ENCODE measurements around the gene TEX14. TPM values are rescaled to one million over a fixed set of nuclear protein-coding genes. Genes with fewer than 3 reads are reported as not detected.
"Not testable (repeated sequence)": the region's sequence is repeated elsewhere in the genome, so short reads cannot be mapped to it uniquely, and the experiment has no call there.

The TEX14 gene
- total RNA-seq, 1 experiment from 2014 or later, result not detected

GRCh38 chr17:58688521-58688920, 3.3 kb downstream of the TEX14 start:
- DNase-seq (ENCODE audit: low read depth), result no peak

GRCh38 chr17:58686980-58687379, 4.9 kb downstream of the TEX14 start:
- no peak for DNase-seq (ENCODE audit: low read depth)

GRCh38 chr17:58684462-58684861, 7.4 kb downstream of the TEX14 start:
- not testable (repeated sequence) for DNase-seq (ENCODE audit: low read depth)

- peak; percentile 11 for DNase-seq (ENCODE audit: low read depth)
Observed at GRCh38 chr17:58684003-58684402, 7.8 kb downstream of the TEX14 start.

- no peak for DNase-seq (ENCODE audit: low read depth)
Observed at GRCh38 chr17:58680038-58680369, 11.8 kb downstream of the TEX14 start.

- peak; percentile 84 for DNase-seq (ENCODE audit: low read depth)
Observed at GRCh38 chr17:58679263-58680037, 12.4 kb downstream of the TEX14 start.

GRCh38 chr17:58678287-58678686, 13.6 kb downstream of the TEX14 start:
- DNase-seq (ENCODE audit: low read depth), result not testable (repeated sequence)

- DNase-seq (ENCODE audit: low read depth), result no peak
Observed at GRCh38 chr17:58677194-58677880, 14.5 kb downstream of the TEX14 start.

GRCh38 chr17:58671969-58672368, 19.9 kb downstream of the TEX14 start:
- no peak for DNase-seq (ENCODE audit: low read depth)

GRCh38 chr17:58669853-58670252, 22.0 kb downstream of the TEX14 start:
- no peak for DNase-seq (ENCODE audit: low read depth)

GRCh38 chr17:58668598-58668935, 23.3 kb downstream of the TEX14 start:
- DNase-seq (ENCODE audit: low read depth), result no peak

GRCh38 chr17:58667934-58668597, 23.8 kb downstream of the TEX14 start:
- DNase-seq (ENCODE audit: low read depth), result peak; percentile 26

GRCh38 chr17:58666858-58667267, 25.0 kb downstream of the TEX14 start:
- DNase-seq (ENCODE audit: low read depth), result no peak

- DNase-seq (ENCODE audit: low read depth), result no peak
Observed at GRCh38 chr17:58665946-58666857, 25.6 kb downstream of the TEX14 start.

- DNase-seq (ENCODE audit: low read depth), result no peak
Observed at GRCh38 chr17:58664302-58664701, 27.5 kb downstream of the TEX14 start.

GRCh38 chr17:58661499-58661898, 30.3 kb downstream of the TEX14 start:
- DNase-seq (ENCODE audit: low read depth), result no peak

GRCh38 chr17:58660621-58661020, 31.2 kb downstream of the TEX14 start:
- no peak for DNase-seq (ENCODE audit: low read depth)

- DNase-seq (ENCODE audit: low read depth), result not testable (repeated sequence)
Observed at GRCh38 chr17:58659714-58660084, 32.1 kb downstream of the TEX14 start.

- peak; percentile 93 for DNase-seq (ENCODE audit: low read depth)
Observed at GRCh38 chr17:58658804-58659713, 32.8 kb downstream of the TEX14 start.

GRCh38 chr17:58657962-58658803, 33.7 kb downstream of the TEX14 start:
- not testable (repeated sequence) for DNase-seq (ENCODE audit: low read depth)

All from Daoy (cell line).